ENCODE results near the gene ADIRF.
"Not testable (repeated sequence)": the region's sequence is repeated elsewhere in the genome, so short reads cannot be mapped to it uniquely, and the experiment has no call there.

The ADIRF gene

GRCh38 chr10:86960863-86961434, 7.3 kb upstream of the ADIRF start:
- DNase-seq (ENCODE audit: low spot score) = no peak

GRCh38 chr10:86961481-86962091, 6.7 kb upstream of the ADIRF start:
- DNase-seq (ENCODE audit: low spot score) = no peak

- DNase-seq (ENCODE audit: low spot score) = no peak
Measured at GRCh38 chr10:86962136-86962980, 5.9 kb upstream of the ADIRF start.

- DNase-seq (ENCODE audit: low spot score) = no peak
Measured at GRCh38 chr10:86962981-86963310, 5.3 kb upstream of the ADIRF start.

- DNase-seq (ENCODE audit: low spot score) = no peak
Measured at GRCh38 chr10:86963341-86963919, 4.9 kb upstream of the ADIRF start.

GRCh38 chr10:86964061-86964846, 4.0 kb upstream of the ADIRF start:
- no peak for DNase-seq (ENCODE audit: low spot score)

- DNase-seq (ENCODE audit: low spot score) = no peak
Measured at GRCh38 chr10:86964847-86965190, 3.5 kb upstream of the ADIRF start.

GRCh38 chr10:86965986-86966654, 2.2 kb upstream of the ADIRF start:
- peak; percentile 10 for DNase-seq (ENCODE audit: low spot score)

- DNase-seq (ENCODE audit: low spot score) = no peak
Measured at GRCh38 chr10:86967481-86967941, 771 bp upstream of the ADIRF start.

GRCh38 chr10:86968994-86969355, 693 bp downstream of the ADIRF start:
- DNase-seq (ENCODE audit: low spot score) = no peak

GRCh38 chr10:86969421-86970041, 1.2 kb downstream of the ADIRF start:
- DNase-seq (ENCODE audit: low spot score) = no peak

- no peak for DNase-seq (ENCODE audit: low spot score)
Measured at GRCh38 chr10:86970162-86970981, 2.1 kb downstream of the ADIRF start.

- no peak for DNase-seq (ENCODE audit: low spot score)
Measured at GRCh38 chr10:86970982-86971231, 2.6 kb downstream of the ADIRF start.

- DNase-seq (ENCODE audit: low spot score) = peak; percentile 90
Measured at GRCh38 chr10:86971232-86971991, 3.1 kb downstream of the ADIRF start.

- no peak for DNase-seq (ENCODE audit: low spot score)
Measured at GRCh38 chr10:86972613-86973380, 4.5 kb downstream of the ADIRF start.

- no peak for DNase-seq (ENCODE audit: low spot score)
Measured at GRCh38 chr10:86974484-86974883, 6.2 kb downstream of the ADIRF start.

- no peak for DNase-seq (ENCODE audit: low spot score)
Measured at GRCh38 chr10:86976362-86977056, 8.2 kb downstream of the ADIRF start.

- not testable (repeated sequence) for DNase-seq (ENCODE audit: low spot score)
Measured at GRCh38 chr10:86978457-86978856, 10.2 kb downstream of the ADIRF start.

Data from CD4-positive, alpha-beta T cell treated with Interleukin-2 at 100 ng/mL for 4 hours (primary cell).